ENCODE measurements around the gene SLC25A6. TPM values are rescaled to one million over a fixed set of nuclear protein-coding genes. Genes with fewer than 3 reads are reported as not detected.
"Not testable (repeated sequence)": the region's sequence is repeated elsewhere in the genome, so short reads cannot be mapped to it uniquely, and the experiment has no call there.

SLC25A6 gene
- total RNA-seq, 1 donor from 2014 or later = 411 TPM

GRCh38 chrX:1433646-1434357 is 41.9 kb upstream of the SLC25A6 start:
- Mint-ChIP-seq H3K36me3 (ENCODE audit: unreplicated experiment) (peaks cover 20% of the 10 kb centered on the region), H3K27me3 (ENCODE audit: unreplicated experiment) (peaks cover 4% of the 10 kb centered on the region), H3K4me1 (ENCODE audit: low read depth, unreplicated experiment) (no peaks in the 10 kb centered on the region), H3K4me3 (ENCODE audit: unreplicated experiment) (no peak overlapping the region), H3K9me3 (ENCODE audit: unreplicated experiment) (peaks cover 9% of the 10 kb centered on the region), H3K27ac (ENCODE audit: unreplicated experiment) (no peak overlapping the region)
- no peak for TF ChIP-seq CTCF (IDR thresholded peaks at IDR 0.05; ENCODE audit: partially characterized antibody, unreplicated experiment)
- no peak for DNase-seq

GRCh38 chrX:1430451-1430850 is 38.5 kb upstream of the SLC25A6 start:
- no peak overlapping the region for H3K27ac Mint-ChIP-seq (ENCODE audit: unreplicated experiment)
- TF ChIP-seq CTCF (IDR thresholded peaks at IDR 0.05; ENCODE audit: partially characterized antibody, unreplicated experiment) = no peak
- H3K27me3 Mint-ChIP-seq (ENCODE audit: unreplicated experiment) = peaks cover 9% of the 10 kb centered on the region
- peaks cover 8% of the 10 kb centered on the region for H3K36me3 Mint-ChIP-seq (ENCODE audit: unreplicated experiment)
- H3K9me3 Mint-ChIP-seq (ENCODE audit: unreplicated experiment) = peaks cover 3% of the 10 kb centered on the region
- no peak for DNase-seq
- no peaks in the 10 kb centered on the region for H3K4me1 Mint-ChIP-seq (ENCODE audit: low read depth, unreplicated experiment)
- no peak overlapping the region for H3K4me3 Mint-ChIP-seq (ENCODE audit: unreplicated experiment)

- no peak overlapping the region for H3K4me3 Mint-ChIP-seq (ENCODE audit: unreplicated experiment)
- TF ChIP-seq CTCF (IDR thresholded peaks at IDR 0.05; ENCODE audit: partially characterized antibody, unreplicated experiment) = no peak
- peaks cover 16% of the 10 kb centered on the region for H3K27me3 Mint-ChIP-seq (ENCODE audit: unreplicated experiment)
- H3K9me3 Mint-ChIP-seq (ENCODE audit: unreplicated experiment) = peaks cover 10% of the 10 kb centered on the region
- DNase-seq = no peak
- no peak overlapping the region for H3K27ac Mint-ChIP-seq (ENCODE audit: unreplicated experiment)
- peaks cover 24% of the 10 kb centered on the region for H3K36me3 Mint-ChIP-seq (ENCODE audit: unreplicated experiment)
- no peaks in the 10 kb centered on the region for H3K4me1 Mint-ChIP-seq (ENCODE audit: low read depth, unreplicated experiment)
Measured at GRCh38 chrX:1427756-1428155, 35.8 kb upstream of the SLC25A6 start.

- Mint-ChIP-seq H3K9me3 (ENCODE audit: unreplicated experiment) (peaks cover 11% of the 10 kb centered on the region), H3K27me3 (ENCODE audit: unreplicated experiment) (peaks cover 16% of the 10 kb centered on the region), H3K36me3 (ENCODE audit: unreplicated experiment) (peaks cover 35% of the 10 kb centered on the region)
- not testable (repeated sequence) for DNase-seq; H3K4me3 Mint-ChIP-seq (ENCODE audit: unreplicated experiment); H3K27ac Mint-ChIP-seq (ENCODE audit: unreplicated experiment); H3K4me1 Mint-ChIP-seq (ENCODE audit: low read depth, unreplicated experiment)
Measured at GRCh38 chrX:1426321-1426720, 34.4 kb upstream of the SLC25A6 start.

- H3K4me3 Mint-ChIP-seq (ENCODE audit: unreplicated experiment) = no peak overlapping the region
- TF ChIP-seq CTCF (IDR thresholded peaks at IDR 0.05; ENCODE audit: partially characterized antibody, unreplicated experiment) = no peak
- no peak for DNase-seq
- no peaks in the 10 kb centered on the region for H3K4me1 Mint-ChIP-seq (ENCODE audit: low read depth, unreplicated experiment)
- H3K27ac Mint-ChIP-seq (ENCODE audit: unreplicated experiment) = no peak overlapping the region
- peaks cover 13% of the 10 kb centered on the region for H3K9me3 Mint-ChIP-seq (ENCODE audit: unreplicated experiment)
- H3K36me3 Mint-ChIP-seq (ENCODE audit: unreplicated experiment) = peaks cover 37% of the 10 kb centered on the region
- H3K27me3 Mint-ChIP-seq (ENCODE audit: unreplicated experiment) = peaks cover 18% of the 10 kb centered on the region
Measured at GRCh38 chrX:1425381-1425780, 33.5 kb upstream of the SLC25A6 start.

Data from glutamatergic neuron (in vitro differentiated cells).